ENCODE measurements around the gene INPP5F.
"Not testable (repeated sequence)": the region's sequence is repeated elsewhere in the genome, so short reads cannot be mapped to it uniquely, and the experiment has no call there.

Gene INPP5F

DNA sequence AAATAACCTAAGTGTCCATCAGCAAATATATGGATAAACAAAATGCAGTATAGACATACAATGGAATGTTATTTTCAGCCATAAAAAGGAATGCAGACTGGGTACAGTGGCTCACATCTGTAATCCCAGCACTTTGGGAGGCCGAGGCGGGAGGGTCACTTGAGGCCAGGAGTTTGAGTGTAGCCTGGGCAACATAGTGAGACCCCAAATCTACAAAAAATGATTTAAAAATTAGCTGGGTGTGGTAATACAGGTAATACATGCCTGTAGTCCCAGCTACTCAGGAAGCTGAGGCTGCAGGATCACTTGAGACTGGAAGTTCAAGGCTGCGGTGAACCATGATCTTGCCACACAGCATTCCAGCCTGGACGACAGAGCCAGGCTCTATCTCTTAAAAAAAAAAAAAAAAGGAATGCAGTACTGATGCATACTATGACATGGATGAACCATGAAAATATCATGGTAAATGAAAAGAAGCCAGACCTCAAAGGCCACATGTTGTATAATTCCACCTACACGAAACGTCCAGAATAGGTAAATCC, 139.9 kb downstream of the INPP5F start (continued):
- TF ChIP-seq, protein P1, sequence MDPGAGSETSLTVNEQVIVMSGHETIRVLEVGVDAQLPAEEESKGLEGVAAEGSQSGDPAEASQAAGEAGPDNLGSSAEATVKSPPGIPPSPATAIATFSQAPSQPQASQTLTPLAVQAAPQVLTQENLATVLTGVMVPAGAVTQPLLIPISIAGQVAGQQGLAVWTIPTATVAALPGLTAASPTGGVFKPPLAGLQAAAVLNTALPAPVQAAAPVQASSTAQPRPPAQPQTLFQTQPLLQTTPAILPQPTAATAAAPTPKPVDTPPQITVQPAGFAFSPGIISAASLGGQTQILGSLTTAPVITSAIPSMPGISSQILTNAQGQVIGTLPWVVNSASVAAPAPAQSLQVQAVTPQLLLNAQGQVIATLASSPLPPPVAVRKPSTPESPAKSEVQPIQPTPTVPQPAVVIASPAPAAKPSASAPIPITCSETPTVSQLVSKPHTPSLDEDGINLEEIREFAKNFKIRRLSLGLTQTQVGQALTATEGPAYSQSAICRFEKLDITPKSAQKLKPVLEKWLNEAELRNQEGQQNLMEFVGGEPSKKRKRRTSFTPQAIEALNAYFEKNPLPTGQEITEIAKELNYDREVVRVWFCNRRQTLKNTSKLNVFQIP (CRISPR knock-in tag; IDR thresholded peaks at IDR 0.05; ENCODE audit: borderline replicate concordance, low read depth), result no peak
- no peak for TF ChIP-seq ZC3H10 (CRISPR knock-in tag; IDR thresholded peaks at IDR 0.05)
- TF ChIP-seq ESRRG (CRISPR knock-in tag; IDR thresholded peaks at IDR 0.05), result no peak
- no peak for TF ChIP-seq BACH2 (CRISPR knock-in tag; IDR thresholded peaks at IDR 0.05; ENCODE audit: borderline replicate concordance)
- TF ChIP-seq GLIS3 (CRISPR knock-in tag; IDR thresholded peaks at IDR 0.05), result no peak
- no peak for TF ChIP-seq ISL1 (CRISPR knock-in tag; IDR thresholded peaks at IDR 0.05)
- TF ChIP-seq TOX (CRISPR knock-in tag; IDR thresholded peaks at IDR 0.05; ENCODE audit: borderline replicate concordance), result no peak
- TF ChIP-seq, protein P2, sequence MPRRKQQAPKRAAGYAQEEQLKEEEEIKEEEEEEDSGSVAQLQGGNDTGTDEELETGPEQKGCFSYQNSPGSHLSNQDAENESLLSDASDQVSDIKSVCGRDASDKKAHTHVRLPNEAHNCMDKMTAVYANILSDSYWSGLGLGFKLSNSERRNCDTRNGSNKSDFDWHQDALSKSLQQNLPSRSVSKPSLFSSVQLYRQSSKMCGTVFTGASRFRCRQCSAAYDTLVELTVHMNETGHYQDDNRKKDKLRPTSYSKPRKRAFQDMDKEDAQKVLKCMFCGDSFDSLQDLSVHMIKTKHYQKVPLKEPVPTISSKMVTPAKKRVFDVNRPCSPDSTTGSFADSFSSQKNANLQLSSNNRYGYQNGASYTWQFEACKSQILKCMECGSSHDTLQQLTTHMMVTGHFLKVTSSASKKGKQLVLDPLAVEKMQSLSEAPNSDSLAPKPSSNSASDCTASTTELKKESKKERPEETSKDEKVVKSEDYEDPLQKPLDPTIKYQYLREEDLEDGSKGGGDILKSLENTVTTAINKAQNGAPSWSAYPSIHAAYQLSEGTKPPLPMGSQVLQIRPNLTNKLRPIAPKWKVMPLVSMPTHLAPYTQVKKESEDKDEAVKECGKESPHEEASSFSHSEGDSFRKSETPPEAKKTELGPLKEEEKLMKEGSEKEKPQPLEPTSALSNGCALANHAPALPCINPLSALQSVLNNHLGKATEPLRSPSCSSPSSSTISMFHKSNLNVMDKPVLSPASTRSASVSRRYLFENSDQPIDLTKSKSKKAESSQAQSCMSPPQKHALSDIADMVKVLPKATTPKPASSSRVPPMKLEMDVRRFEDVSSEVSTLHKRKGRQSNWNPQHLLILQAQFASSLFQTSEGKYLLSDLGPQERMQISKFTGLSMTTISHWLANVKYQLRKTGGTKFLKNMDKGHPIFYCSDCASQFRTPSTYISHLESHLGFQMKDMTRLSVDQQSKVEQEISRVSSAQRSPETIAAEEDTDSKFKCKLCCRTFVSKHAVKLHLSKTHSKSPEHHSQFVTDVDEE (CRISPR knock-in tag; IDR thresholded peaks at IDR 0.05), result no peak
- TF ChIP-seq PPARA (CRISPR knock-in tag; IDR thresholded peaks at IDR 0.05; ENCODE audit: borderline replicate concordance), result no peak
- TF ChIP-seq TCF4 (CRISPR knock-in tag; IDR thresholded peaks at IDR 0.05; ENCODE audit: borderline replicate concordance), result no peak

DNA sequence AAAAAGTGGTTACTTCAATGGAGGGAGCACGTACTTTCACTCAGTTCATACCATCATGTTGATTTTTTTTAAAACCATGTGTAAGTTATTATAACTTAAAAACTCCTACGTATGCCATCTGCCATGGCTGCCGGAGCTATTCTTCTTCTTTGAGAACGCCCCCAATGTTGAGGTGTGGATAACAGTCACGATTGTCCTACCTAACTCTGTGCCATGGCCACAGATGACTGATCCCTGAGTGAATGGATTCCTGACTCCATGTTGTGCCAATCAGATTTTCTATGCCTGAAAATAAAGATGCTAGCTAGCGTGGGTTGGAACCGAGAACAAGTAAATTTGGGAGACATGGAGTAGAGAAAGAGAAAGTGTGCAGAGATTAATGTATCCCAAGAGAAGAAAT, 141.5 kb downstream of the INPP5F start:
- no peak for ATAC-seq
- TF ChIP-seq ZC3H10 (CRISPR knock-in tag; IDR thresholded peaks at IDR 0.05), result no peak
- TF ChIP-seq, protein P3, sequence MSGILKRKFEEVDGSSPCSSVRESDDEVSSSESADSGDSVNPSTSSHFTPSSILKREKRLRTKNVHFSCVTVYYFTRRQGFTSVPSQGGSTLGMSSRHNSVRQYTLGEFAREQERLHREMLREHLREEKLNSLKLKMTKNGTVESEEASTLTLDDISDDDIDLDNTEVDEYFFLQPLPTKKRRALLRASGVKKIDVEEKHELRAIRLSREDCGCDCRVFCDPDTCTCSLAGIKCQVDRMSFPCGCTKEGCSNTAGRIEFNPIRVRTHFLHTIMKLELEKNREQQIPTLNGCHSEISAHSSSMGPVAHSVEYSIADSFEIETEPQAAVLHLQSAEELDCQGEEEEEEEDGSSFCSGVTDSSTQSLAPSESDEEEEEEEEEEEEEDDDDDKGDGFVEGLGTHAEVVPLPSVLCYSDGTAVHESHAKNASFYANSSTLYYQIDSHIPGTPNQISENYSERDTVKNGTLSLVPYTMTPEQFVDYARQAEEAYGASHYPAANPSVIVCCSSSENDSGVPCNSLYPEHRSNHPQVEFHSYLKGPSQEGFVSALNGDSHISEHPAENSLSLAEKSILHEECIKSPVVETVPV (CRISPR knock-in tag; IDR thresholded peaks at IDR 0.05), result no peak
- TF ChIP-seq, protein P4, sequence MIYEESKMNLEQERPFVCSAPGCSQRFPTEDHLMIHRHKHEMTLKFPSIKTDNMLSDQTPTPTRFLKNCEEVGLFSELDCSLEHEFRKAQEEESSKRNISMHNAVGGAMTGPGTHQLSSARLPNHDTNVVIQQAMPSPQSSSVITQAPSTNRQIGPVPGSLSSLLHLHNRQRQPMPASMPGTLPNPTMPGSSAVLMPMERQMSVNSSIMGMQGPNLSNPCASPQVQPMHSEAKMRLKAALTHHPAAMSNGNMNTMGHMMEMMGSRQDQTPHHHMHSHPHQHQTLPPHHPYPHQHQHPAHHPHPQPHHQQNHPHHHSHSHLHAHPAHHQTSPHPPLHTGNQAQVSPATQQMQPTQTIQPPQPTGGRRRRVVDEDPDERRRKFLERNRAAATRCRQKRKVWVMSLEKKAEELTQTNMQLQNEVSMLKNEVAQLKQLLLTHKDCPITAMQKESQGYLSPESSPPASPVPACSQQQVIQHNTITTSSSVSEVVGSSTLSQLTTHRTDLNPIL (CRISPR knock-in tag; IDR thresholded peaks at IDR 0.05; ENCODE audit: low read depth), result no peak
- TF ChIP-seq ARNTL (CRISPR knock-in tag; IDR thresholded peaks at IDR 0.05; ENCODE audit: borderline replicate concordance, low read depth), result no peak
- no peak for TF ChIP-seq CSDC2 (CRISPR knock-in tag; IDR thresholded peaks at IDR 0.05)
- no peak for TF ChIP-seq TCF4 (CRISPR knock-in tag; IDR thresholded peaks at IDR 0.05; ENCODE audit: borderline replicate concordance)
- TF ChIP-seq PPARA (CRISPR knock-in tag; IDR thresholded peaks at IDR 0.05; ENCODE audit: borderline replicate concordance), result no peak
- TF ChIP-seq, protein P2 (CRISPR knock-in tag; IDR thresholded peaks at IDR 0.05), result no peak
- TF ChIP-seq, protein P5, sequence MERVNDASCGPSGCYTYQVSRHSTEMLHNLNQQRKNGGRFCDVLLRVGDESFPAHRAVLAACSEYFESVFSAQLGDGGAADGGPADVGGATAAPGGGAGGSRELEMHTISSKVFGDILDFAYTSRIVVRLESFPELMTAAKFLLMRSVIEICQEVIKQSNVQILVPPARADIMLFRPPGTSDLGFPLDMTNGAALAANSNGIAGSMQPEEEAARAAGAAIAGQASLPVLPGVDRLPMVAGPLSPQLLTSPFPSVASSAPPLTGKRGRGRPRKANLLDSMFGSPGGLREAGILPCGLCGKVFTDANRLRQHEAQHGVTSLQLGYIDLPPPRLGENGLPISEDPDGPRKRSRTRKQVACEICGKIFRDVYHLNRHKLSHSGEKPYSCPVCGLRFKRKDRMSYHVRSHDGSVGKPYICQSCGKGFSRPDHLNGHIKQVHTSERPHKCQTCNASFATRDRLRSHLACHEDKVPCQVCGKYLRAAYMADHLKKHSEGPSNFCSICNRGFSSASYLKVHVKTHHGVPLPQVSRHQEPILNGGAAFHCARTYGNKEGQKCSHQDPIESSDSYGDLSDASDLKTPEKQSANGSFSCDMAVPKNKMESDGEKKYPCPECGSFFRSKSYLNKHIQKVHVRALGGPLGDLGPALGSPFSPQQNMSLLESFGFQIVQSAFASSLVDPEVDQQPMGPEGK (CRISPR knock-in tag; IDR thresholded peaks at IDR 0.05; ENCODE audit: borderline replicate concordance), result no peak

DNA sequence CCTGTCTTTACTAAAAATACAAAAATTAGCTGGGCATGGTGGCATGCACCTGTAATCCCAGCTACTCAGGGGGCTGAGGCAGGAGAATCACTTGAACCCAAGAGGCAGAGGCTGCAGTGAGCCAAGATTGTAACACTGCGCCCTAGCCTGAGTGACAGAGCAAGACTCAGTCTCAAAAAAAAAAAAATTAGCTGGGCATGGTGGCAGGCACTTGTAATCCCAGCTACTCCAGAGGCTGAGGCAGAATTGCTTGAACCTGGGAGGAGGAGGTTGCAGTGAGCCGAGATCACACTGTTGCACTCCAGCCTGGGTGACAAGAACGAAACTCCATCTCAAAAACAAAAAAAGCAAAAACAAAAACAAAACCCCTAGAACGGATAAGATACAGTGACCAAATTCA, 143.5 kb downstream of the INPP5F start:
- not testable (repeated sequence) for ATAC-seq

All from SK-N-SH treated with all-trans-retinoic acid at 6 μM for 48 hours (cell line).